BLaER1 (cell line): Measurements from ENCODE around the gene APAF1.

Experiments used
- H3K27ac ChIP-seq: shearing (Covaris generic); formaldehyde crosslinking; 2 replicates; pipeline ENCODE4 v1.8.1; 2022
- H3K27me3 ChIP-seq: shearing (Covaris generic); formaldehyde crosslinking; 2 replicates; pipeline ENCODE4 v1.8.1; 2022
- H3K36me3 ChIP-seq: shearing (Covaris generic); formaldehyde crosslinking; 2 replicates; pipeline ENCODE4 v1.8.1; 2022
- H3K4me1 ChIP-seq: shearing (Covaris generic); formaldehyde crosslinking; 2 replicates; pipeline ENCODE4 v1.8.1; 2022
- H3K4me2 ChIP-seq: shearing (Covaris generic); formaldehyde crosslinking; 2 replicates; pipeline ENCODE4 v1.8.1; 2022
- H3K4me3 ChIP-seq: shearing (Covaris generic); formaldehyde crosslinking; 2 replicates; pipeline ENCODE4 v1.8.1; 2022
- H3K9ac ChIP-seq: shearing (Covaris generic); formaldehyde crosslinking; 2 replicates; pipeline ENCODE4 v1.8.1; 2022
- H3K9me3 ChIP-seq: shearing (Covaris generic); formaldehyde crosslinking; 2 replicates; pipeline ENCODE4 v1.8.1; 2022
- H4K20me1 ChIP-seq: shearing (Covaris generic); formaldehyde crosslinking; 2 replicates; pipeline ENCODE4 v1.8.1; 2022
- Cebpa-rat ChIP-seq: shearing (Covaris generic); IDR thresholded peaks from 2 replicates; pipeline ENCODE4 v1.8.1; 2022

Gene APAF1

DNA sequence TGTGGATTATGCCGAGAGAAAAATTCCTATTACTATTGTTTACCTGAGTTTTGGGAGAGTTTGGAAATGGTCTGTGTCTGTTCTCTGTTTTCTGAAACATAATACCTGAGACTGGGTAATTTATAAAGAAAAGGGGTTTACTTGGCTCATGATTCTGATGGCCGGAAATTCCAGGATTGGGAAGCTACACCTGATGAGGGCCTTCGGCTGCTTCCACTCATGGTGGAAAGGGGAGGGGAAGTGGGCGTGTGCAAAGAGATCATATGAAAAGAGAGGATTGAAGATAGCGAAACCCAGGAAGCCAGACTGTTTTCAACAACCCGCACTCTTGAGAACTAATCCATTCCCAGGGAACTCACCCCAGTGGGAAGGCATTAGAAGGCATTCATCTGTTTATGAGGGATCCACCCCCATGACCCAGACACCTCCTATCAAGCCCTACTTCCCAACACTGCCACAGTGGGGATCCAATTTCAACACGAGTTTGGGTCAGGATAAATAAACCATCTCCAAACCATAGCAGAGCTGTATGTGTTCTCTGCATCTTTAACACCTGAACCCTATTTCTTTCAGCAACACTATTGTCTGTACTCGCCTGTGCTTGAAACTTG is 51.1 kb downstream of the APAF1 start:
- H4K20me1 ChIP-seq, result no peaks in the 10 kb centered on the region; the same call in 1 of the 2 replicates
- H3K36me3 ChIP-seq, result peaks cover 69% of the 10 kb centered on the region
- H3K9me3 ChIP-seq, result no peaks in the 10 kb centered on the region
- no peak overlapping the region for H3K27ac ChIP-seq
- no peaks in the 10 kb centered on the region for H3K27me3 ChIP-seq
- H3K4me3 ChIP-seq, result no peak overlapping the region
- no peak overlapping the region for H3K4me2 ChIP-seq
- no peak overlapping the region for H3K9ac ChIP-seq
- no peaks in the 10 kb centered on the region for H3K4me1 ChIP-seq
- TF ChIP-seq Cebpa-rat, result no peak

DNA sequence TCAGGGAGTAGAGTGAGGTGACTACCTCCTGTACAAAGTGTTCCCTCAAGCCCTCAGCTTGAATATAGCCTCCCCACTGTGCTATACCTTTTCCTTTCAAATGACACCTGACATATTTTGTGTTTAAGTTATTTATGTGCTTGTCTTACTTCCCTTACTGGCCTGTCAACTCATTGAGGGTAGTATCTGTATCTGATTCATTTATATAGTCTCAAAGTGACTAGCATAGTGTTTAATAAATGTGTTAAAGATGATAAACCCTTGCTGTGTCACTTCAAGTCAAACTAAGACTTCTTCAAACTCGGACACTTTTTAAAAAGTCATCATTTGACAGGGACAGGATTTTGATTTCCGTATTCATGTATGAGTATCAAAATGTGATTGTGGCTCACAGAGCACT is 52.1 kb downstream of the APAF1 start:
- no peaks in the 10 kb centered on the region for H3K4me1 ChIP-seq
- H3K27ac ChIP-seq, result no peak overlapping the region
- H3K9me3 ChIP-seq, result no peaks in the 10 kb centered on the region
- TF ChIP-seq Cebpa-rat, result no peak
- no peak overlapping the region for H3K4me3 ChIP-seq
- H4K20me1 ChIP-seq, result no peaks in the 10 kb centered on the region; the same call in 1 of the 2 replicates
- H3K36me3 ChIP-seq, result peaks cover 67% of the 10 kb centered on the region
- no peaks in the 10 kb centered on the region for H3K27me3 ChIP-seq
- H3K9ac ChIP-seq, result no peak overlapping the region
- H3K4me2 ChIP-seq, result no peak overlapping the region

GRCh38 chr12:98698603-98699463 is 53.7 kb downstream of the APAF1 start:
- Histone ChIP-seq H3K4me3 (no peak overlapping the region), H3K4me2 (no peak overlapping the region), H3K27ac (no peak overlapping the region), H3K9ac (no peak overlapping the region), H3K36me3 (peaks cover 58% of the 10 kb centered on the region), H3K4me1 (no peaks in the 10 kb centered on the region), H4K20me1 (no peaks in the 10 kb centered on the region; the same call in 1 of the 2 replicates), H3K27me3 (no peaks in the 10 kb centered on the region), H3K9me3 (no peaks in the 10 kb centered on the region)
- TF ChIP-seq Cebpa-rat, result no peak

DNA sequence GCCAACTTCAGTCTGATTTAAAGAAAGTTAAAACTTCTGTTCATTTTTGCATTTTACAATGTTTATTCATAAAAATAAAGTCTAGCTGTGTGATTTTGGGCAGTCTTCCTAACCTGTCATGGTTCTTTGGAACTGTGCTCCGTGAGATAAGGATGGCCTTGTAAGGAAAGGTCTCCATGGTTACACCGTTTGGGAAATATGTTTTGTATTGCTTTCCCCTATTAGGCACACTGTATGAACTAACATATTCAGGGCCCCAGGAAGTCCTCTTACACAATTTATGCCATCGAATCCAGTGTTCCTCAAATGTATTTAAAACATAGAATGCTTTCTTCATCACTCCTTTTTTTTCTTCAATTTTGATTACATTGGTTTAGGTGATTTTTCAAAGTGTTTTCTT is 54.5 kb downstream of the APAF1 start:
- no peak overlapping the region for H3K9ac ChIP-seq
- H4K20me1 ChIP-seq, result no peaks in the 10 kb centered on the region; the same call in 1 of the 2 replicates
- peaks cover 62% of the 10 kb centered on the region for H3K36me3 ChIP-seq
- no peaks in the 10 kb centered on the region for H3K9me3 ChIP-seq
- TF ChIP-seq Cebpa-rat, result no peak
- no peak overlapping the region for H3K4me2 ChIP-seq
- no peak overlapping the region for H3K27ac ChIP-seq
- H3K4me1 ChIP-seq, result no peaks in the 10 kb centered on the region
- H3K27me3 ChIP-seq, result no peaks in the 10 kb centered on the region
- no peak overlapping the region for H3K4me3 ChIP-seq

- Histone ChIP-seq H3K27ac (no peak overlapping the region), H3K9ac (no peak overlapping the region), H3K9me3 (no peaks in the 10 kb centered on the region), H3K36me3 (peaks cover 54% of the 10 kb centered on the region), H3K4me2 (no peak overlapping the region), H4K20me1 (no peaks in the 10 kb centered on the region; the same call in 1 of the 2 replicates), H3K4me1 (no peaks in the 10 kb centered on the region), H3K4me3 (no peak overlapping the region), H3K27me3 (no peaks in the 10 kb centered on the region)
- TF ChIP-seq Cebpa-rat, result no peak
These were observed 56.1 kb downstream of the APAF1 start for GRCh38 chr12:98701166-98701565.

DNA sequence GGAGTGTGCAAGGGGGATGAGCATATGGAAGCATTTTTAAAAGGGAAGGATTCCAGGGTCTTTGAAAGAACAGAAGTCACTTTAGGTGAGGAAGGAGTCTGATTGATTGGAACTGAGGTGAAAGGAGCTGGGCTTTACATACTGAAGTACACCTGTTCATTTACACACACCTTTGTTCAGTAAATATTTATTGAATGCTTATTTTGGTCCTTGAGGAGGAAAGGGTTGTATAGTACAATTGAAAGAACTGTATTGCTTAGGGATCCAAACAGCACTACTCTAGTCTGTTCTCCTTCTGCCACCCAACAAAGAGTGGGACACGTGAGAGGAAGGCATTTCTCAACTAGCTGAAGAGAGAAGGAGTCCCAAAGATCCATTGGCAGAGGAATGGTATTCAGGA is 63.9 kb downstream of the APAF1 start:
- TF ChIP-seq Cebpa-rat, result no peak
- Histone ChIP-seq H3K9me3 (no peaks in the 10 kb centered on the region), H3K4me1 (no peaks in the 10 kb centered on the region), H3K36me3 (peaks cover 76% of the 10 kb centered on the region), H3K9ac (no peak overlapping the region), H3K27me3 (no peaks in the 10 kb centered on the region), H3K4me2 (no peak overlapping the region), H4K20me1 (no peaks in the 10 kb centered on the region), H3K27ac (no peak overlapping the region), H3K4me3 (no peak overlapping the region)

DNA sequence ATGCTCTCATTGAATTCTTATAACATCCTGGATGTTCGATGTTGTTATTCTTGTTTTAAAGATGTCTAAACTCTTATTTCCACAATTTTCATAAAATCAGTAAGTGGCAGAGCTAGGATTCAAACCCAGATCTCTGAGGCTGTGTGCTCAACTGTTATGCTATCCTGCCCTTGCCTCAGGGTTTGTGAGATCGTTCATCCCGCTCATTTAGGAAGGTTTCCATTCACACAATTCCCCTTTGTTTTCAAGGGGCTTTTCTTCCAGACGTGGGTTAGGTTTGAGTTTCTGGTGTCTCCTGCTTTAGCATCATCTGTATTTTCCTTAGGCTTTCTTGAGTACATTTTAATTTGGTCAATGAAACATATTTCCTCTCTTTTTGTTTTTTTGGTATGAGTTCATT is 69.3 kb downstream of the APAF1 start:
- no peaks in the 10 kb centered on the region; the same call in 1 of the 2 replicates for H3K4me1 ChIP-seq
- no peaks in the 10 kb centered on the region for H4K20me1 ChIP-seq
- peaks cover 69% of the 10 kb centered on the region for H3K36me3 ChIP-seq
- H3K4me3 ChIP-seq, result no peak overlapping the region
- H3K27me3 ChIP-seq, result no peaks in the 10 kb centered on the region
- no peak overlapping the region for H3K27ac ChIP-seq
- H3K9ac ChIP-seq, result no peak overlapping the region
- no peak for TF ChIP-seq Cebpa-rat
- H3K4me2 ChIP-seq, result no peak overlapping the region
- no peaks in the 10 kb centered on the region for H3K9me3 ChIP-seq

DNA sequence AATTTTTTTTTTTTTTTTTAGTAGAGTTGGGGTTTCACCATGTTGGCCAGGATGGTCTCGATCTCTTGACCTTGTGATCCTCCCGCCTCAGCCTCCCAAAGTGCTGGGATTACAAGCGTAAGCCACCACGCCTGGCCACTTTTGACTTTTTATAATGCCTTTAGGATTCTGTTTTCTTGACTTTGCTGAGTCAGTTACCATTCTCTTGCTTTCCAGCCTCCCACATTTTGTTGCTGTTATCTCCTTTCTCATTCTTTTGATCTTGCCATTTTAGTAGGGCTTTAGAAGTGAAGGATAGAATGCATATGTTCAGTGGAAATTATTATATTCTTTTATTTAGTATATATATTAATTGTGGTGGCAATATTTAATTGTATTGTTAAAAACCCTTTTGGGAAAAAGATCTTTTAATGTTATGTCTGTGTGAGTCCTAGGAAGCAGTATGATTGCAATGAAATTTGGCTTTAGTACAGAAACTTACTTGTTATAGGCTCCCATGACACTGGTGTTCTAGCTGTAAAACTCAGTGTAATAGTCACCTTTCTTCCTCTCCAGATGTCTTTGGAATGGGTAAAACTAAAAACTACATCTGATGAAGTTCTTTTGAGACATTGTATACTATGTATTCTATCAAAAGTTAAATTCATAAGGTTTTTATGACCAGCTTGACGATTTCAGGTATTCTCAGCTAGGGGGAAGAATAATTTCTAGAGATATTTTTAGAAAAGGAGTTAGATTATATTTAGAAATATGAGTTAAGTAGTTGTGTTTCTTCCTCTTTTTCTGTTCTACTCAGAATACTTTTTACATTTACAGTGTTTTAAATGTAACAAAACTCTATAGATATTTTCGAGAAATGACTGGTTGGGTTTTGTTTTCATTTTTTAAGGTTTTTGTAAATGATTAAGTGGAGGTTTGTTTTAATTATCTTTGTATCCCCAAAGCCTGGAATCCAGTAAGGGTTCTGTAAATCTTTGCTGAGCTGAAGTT is 74.7 kb downstream of the APAF1 start:
- Histone ChIP-seq H3K27me3 (no peaks in the 10 kb centered on the region), H3K27ac (no peak overlapping the region), H3K9me3 (no peaks in the 10 kb centered on the region), H3K4me3 (no peak overlapping the region), H3K4me2 (no peak overlapping the region; the same call in 1 of the 2 replicates), H4K20me1 (no peaks in the 10 kb centered on the region), H3K9ac (no peak overlapping the region), H3K4me1 (peaks cover 10% of the 10 kb centered on the region), H3K36me3 (peaks cover 57% of the 10 kb centered on the region)
- TF ChIP-seq Cebpa-rat, result no peak

- no peak for TF ChIP-seq Cebpa-rat
- H3K9ac ChIP-seq, result no peak overlapping the region
- no peak overlapping the region for H3K4me3 ChIP-seq
- H3K9me3 ChIP-seq, result no peaks in the 10 kb centered on the region
- peaks cover 59% of the 10 kb centered on the region for H3K36me3 ChIP-seq
- peaks cover 10% of the 10 kb centered on the region for H3K4me1 ChIP-seq
- no peak overlapping the region for H3K4me2 ChIP-seq
- no peak overlapping the region for H3K27ac ChIP-seq
- H3K27me3 ChIP-seq, result no peaks in the 10 kb centered on the region
- no peaks in the 10 kb centered on the region for H4K20me1 ChIP-seq
These were observed 76.2 kb downstream of the APAF1 start for GRCh38 chr12:98721204-98721702.
